GM18909 (cell line): Measurements from ENCODE around the gene KCMF1.

ENCODE experiments used
- ATAC-seq: cut with Tn5 transposase; IDR thresholded peaks from one replicate; pipeline ENCODE4 v1.9.1; 2021; ENCODE audit warnings: mild to moderate bottlenecking; ENCODE audit not compliant: unreplicated experiment, poor library complexity

The KCMF1 gene

GRCh38 chr2:85018049-85018447 lies 47.1 kb downstream of the KCMF1 start:
- ATAC-seq = no peak

DNA sequence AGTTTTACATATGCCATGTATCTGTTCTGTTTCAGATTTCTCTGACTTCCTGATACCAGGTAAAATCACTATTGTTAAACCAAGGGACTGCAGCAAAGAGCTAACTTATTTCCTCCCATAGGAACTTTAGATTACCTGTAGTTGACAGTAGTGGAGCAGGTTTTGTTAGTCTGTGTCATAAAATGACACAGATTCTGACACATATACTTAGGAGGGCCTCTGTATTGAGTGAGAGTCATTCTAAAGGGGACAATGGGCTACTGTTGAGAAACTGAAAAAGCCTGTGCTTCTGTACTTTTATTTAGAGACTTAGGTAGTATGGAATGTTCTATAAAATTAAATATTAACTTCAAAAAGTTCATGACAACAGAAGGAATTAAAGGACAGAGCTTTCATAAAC lies 48.2 kb downstream of the KCMF1 start:
- ATAC-seq = no peak

DNA sequence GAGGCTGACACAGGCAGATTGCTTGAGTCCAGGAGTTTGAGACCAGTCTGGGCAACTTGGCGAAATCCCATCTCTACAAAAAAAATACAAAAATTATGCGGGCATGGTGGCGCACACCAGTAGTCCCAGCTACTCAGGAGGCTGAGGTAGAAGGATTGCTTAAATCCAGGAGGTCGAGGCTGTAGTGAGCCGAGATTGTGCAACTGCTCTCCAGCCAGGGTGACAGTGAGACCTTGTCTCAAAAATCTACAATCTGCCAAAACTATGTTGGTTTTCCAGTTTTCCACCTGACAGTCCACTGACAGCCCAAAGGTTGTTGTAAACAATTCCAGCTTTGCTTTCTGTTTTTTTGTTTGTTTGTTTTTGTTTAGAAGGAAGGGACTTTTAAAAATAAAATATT lies 51.3 kb downstream of the KCMF1 start:
- ATAC-seq = no peak

- no peak for ATAC-seq
Measured at GRCh38 chr2:85024372-85025047, 53.5 kb downstream of the KCMF1 start.

GRCh38 chr2:85032621-85033020 lies 61.7 kb downstream of the KCMF1 start:
- ATAC-seq = no peak

DNA sequence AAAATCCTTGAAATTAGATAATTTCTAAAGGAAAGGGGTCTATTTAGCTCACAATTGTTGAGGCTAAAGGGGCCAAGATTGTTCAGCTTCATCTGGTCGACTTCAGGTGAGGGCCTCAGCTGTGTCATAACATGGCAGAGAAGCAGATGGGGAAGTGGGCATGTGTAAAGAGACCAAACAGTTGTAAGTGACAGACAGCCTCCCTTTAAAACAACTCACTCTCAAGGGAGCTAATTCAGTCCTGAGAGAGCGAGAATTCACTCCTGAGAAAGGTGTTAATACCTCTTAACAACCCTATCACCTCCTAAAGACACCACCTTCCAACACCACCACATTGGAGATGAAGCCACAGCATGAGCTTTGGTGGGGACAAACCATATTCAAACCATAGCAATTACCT lies 62.4 kb downstream of the KCMF1 start:
- ATAC-seq = no peak

DNA sequence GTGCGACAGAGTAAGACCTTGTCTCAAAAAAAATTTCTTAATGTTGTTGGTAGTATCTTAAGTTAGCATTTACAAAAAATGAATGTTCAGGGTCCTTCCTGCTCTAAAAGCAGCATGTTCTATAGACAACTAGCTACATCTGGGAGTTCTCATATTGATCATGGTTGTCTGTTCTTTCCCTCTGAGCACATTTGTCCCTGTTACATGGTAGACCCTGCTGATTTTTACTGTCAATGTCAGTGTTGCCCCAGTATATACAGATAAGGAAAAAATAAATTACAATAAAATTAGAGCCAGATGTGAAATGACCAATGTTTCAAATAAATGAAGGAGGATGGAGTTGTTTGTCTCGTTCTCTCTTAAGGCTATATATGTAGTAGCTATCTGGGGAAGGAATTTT lies 63.2 kb downstream of the KCMF1 start:
- no peak for ATAC-seq

GRCh38 chr2:85037622-85038021 lies 66.7 kb downstream of the KCMF1 start:
- ATAC-seq = no peak

- ATAC-seq = no peak
Measured at GRCh38 chr2:85042330-85042729, 71.4 kb downstream of the KCMF1 start.

GRCh38 chr2:85048534-85048933 lies 77.6 kb downstream of the KCMF1 start:
- ATAC-seq = no peak

DNA sequence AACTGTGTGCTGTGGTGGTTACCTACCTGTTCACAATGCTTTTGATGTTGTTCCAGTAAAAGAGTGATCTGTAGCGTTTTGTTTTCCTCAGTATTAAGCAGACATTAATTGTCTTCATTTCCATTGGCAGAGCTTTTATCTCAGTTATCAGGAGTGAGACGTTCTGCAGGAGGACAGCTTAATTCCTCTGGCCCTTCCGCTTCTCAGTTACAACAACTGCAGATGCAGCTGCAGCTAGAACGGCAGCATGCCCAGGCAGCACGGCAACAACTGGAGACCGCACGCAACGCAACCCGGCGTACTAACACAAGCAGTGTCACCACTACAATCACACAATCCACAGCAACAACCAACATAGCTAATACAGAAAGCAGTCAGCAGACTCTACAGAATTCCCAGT lies 78.3 kb downstream of the KCMF1 start:
- ATAC-seq = no peak

- no peak for ATAC-seq
Measured at GRCh38 chr2:85053802-85054201, 82.8 kb downstream of the KCMF1 start.

- no peak for ATAC-seq
Measured at GRCh38 chr2:85057226-85057962, 86.4 kb downstream of the KCMF1 start.

GRCh38 chr2:85061896-85062295 lies 90.9 kb downstream of the KCMF1 start:
- ATAC-seq = no peak

DNA sequence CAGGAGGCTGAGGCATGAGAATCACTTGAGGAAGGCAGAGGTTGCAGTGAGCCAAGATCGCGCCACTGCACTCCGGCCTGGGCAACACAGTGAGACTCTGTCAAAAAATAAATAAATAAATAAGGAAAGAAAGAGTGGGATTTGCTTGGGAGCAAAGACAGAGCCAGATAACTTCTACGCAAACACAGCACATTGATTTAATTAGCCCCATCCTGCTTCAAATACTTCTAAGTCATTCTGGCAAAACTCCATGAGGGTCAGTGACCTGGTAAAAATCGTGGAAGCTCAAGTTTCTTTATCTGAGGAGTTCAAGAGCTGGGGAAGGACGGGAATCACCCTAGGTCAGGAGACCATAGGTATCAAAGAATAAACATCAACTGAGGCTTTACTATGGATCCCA lies 91.6 kb downstream of the KCMF1 start:
- ATAC-seq = no peak

DNA sequence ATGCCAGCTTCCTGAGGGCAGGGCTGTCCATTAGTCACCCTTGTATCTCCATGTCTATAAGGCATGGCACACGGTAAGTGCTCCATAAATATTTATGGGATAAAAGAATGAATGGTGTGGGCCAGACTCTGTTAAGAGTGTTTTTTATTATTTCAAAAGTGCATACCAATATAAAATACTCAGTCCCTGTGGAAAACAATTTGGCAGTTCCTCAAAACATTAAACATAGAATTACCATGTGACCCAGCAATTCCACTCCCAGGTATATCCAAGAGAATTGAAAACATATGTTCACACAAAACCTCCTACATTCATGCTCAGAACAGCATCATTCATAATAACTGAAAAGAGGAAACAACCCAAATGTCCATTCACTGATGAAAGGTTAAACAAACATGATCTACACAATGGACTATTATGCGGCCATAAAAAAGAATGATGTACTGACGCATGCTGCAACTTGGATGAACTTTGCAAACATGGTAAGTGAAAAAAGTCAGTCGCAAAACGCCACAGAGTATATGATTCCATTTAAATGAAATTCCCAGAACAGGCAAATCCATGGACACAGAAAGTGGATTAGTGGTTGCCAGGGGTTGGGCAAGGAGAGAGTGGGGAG lies 93.1 kb downstream of the KCMF1 start:
- no peak for ATAC-seq

- ATAC-seq = no peak
Measured at GRCh38 chr2:85064927-85065577, 94.1 kb downstream of the KCMF1 start.

DNA sequence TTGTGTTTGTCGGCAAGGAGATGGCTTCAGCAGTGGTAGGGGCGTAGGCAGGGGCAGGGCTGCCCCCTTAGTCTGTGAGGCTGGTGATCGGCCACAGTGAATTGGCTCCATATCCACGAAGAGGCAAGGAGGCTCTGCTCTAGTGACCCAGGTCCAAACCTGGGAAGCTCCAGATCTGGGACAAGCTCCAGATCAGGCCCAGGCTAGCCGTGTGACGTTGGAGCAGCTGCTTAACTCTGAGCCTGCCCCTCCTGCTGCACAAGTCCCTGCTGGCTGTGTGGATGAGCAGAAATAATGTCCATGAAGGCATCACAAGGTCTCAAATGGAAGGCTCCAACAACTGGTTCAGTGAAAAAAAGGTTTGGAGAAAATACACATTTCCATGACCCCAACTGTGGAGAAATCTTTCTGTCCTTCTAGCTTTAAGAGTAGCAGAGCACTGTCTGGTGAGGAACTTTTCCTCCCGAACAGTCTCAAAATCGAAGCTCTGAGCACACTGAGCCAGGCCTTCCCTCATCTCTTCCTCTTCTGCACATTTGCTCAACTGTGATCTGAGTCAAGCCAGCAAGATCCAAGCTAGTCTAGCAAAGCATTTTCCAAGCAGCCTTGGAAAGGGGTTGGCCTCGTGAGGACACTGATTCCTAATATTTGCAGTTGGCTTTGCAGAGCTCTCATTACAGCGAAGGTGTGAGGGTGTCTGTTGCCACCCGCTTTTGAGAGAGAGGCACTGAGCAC lies 95.2 kb downstream of the KCMF1 start:
- ATAC-seq = no peak

DNA sequence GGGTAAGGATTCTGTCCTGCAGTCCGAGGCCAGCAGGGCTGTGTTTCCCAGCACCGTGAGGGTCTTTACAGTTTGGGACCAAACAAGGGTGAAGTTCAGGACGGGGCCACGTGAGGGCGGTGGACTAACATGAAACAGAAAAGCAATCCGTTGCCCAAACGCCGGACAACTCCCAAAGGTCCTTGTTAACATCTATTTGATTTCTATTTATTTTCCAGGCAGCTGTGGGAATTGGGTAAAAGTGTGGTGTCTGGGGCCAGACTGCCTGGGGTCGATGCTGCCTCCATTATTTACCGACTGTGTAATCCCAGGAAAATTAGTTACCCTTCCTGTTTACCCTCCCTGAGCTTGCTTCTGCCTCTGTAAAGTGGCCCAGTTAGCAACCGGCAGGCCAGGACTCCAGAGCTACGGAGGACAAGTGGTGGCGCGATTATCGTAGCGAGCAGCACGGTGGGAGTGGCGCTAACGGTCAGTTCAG lies 96.0 kb downstream of the KCMF1 start:
- peak; percentile 75 for ATAC-seq

DNA sequence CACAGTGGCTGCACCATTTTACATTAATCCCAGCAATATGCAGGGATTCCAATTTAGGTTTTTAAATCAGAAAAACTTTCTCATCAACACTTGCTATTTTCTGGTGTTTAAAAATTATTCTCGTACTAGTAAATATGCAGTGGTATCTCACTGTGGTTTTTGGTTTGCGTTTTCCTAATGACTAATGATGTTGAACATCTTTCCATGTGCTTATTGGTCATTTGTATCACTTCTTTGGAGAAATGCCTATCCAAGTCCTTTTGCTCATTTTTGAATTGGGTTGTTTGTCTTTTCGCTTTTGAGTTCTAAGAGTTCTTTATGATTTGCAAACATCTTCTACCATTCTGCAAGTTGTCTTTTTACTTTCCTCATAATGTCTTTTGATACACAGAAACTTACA lies 100.1 kb downstream of the KCMF1 start:
- no peak for ATAC-seq
